AG04449 (cell line): ENCODE data around the gene LUM.

Source experiments
- CTCF ChIA-PET: fragments of 350-600 bp; formaldehyde crosslinking; extraction: SDS; loops from one replicate; lab custom pipeline; 2021; ENCODE audit warnings: antibody characterized with exemption; lab: Yijun Ruan, JAX
- POLR2A ChIA-PET: fragments of 400-600, 350-600 bp; formaldehyde crosslinking; extraction: SDS; loops from one replicate; lab custom pipeline; 2020; ENCODE audit warnings: antibody characterized with exemption, inconsistent platforms; lab: Yijun Ruan, JAX
- DNase-seq: peaks from one replicate; pipeline ENCODE4 v3.0.0-alpha.2; 2010; ENCODE audit warnings: low read depth, low spot score
- H3K4me3 ChIP-seq: 2 replicates; pipeline ENCODE4 v1.5.1; 2011; ENCODE audit warnings: low read depth, mild to moderate bottlenecking, control low read depth, low read length
- CTCF ChIP-seq: IDR thresholded peaks from one replicate; pipeline ENCODE4 v1.5.1; 2011; ENCODE audit warnings: mild to moderate bottlenecking, moderate library complexity, low read length, control low read depth, inconsistent platforms; ENCODE audit not compliant: insufficient read depth; ENCODE audit errors: missing control alignments

The LUM gene

GRCh38 chr12:91106283-91106682 lies 5.0 kb downstream of the LUM start:
- ChIA-PET CTCF (interaction anchor here (1.0 to 1.1 kb wide), 2 partner anchors 128 to 129 kb away, joined by 3 to 5 read pairs; no protein-coding TSS in a partner anchor), POLR2A (no interaction called here)
- no peak for TF ChIP-seq CTCF
- DNase-seq = no peak
- no peak overlapping the region for H3K4me3 ChIP-seq

DNA sequence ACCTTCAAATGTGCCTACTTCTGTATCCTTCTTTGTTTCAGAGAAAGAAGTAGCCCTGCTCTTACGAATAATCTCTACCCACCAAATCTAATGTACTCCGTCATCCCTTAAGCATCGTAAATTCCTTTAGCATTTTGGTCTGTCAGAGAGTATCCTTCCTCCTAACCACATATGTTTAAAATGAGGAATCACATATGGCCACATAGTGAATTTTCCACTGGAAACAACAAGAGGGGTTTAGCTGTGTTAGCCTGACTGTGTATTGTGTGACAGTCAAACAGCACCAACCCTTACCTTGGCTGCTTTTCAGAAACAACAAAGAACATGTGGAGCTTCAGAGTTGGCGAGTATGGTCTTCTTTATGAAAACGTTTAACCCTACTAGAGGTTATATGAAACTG lies 5.5 kb downstream of the LUM start:
- DNase-seq = no peak
- ChIA-PET POLR2A (no interaction called here), CTCF (interaction anchor here (1.0 to 1.1 kb wide), 2 partner anchors 127 to 128 kb away, joined by 3 to 5 read pairs; no protein-coding TSS in a partner anchor)
- TF ChIP-seq CTCF = no peak
- H3K4me3 ChIP-seq = no peak overlapping the region

GRCh38 chr12:91104812-91105466 lies 6.4 kb downstream of the LUM start:
- ChIA-PET POLR2A (no interaction called here), CTCF (no interaction called here)
- H3K4me3 ChIP-seq = no peak overlapping the region
- no peak for TF ChIP-seq CTCF
- DNase-seq = no peak

- no peak for DNase-seq
- ChIA-PET CTCF (interaction anchor here (1.0 to 2.0 kb wide), 4 partner anchors 113 to 256 kb away, joined by 3 to 4 read pairs (median 3); no protein-coding TSS in a partner anchor), POLR2A (no interaction called here)
- no peak overlapping the region for H3K4me3 ChIP-seq
- no peak for TF ChIP-seq CTCF
Observed at GRCh38 chr12:91103624-91104023, 7.7 kb downstream of the LUM start.

GRCh38 chr12:91103101-91103500 lies 8.2 kb downstream of the LUM start:
- DNase-seq = no peak
- H3K4me3 ChIP-seq = no peak overlapping the region
- CTCF ChIA-PET = interaction anchor here (1.0 to 2.0 kb wide), 4 partner anchors 113 to 257 kb away, joined by 3 to 4 read pairs (median 3); no protein-coding TSS in a partner anchor
- TF ChIP-seq CTCF = no peak
- POLR2A ChIA-PET = no interaction called here

GRCh38 chr12:91100906-91101305 lies 10.4 kb downstream of the LUM start:
- ChIA-PET CTCF (interaction anchor here (0.6 to 1.6 kb wide), 3 partner anchors 8 to 1998 kb away, joined by 3 to 4 read pairs (median 3); no protein-coding TSS in a partner anchor), POLR2A (interaction anchor here (1.0 to 1.2 kb wide), 2 partner anchors 8 to 11 kb away, joined by 5 to 6 read pairs; partner anchors contain the start of gene LUM)
- H3K4me3 ChIP-seq = no peak overlapping the region
- TF ChIP-seq CTCF = no peak
- peak; percentile 23 for DNase-seq
